ENCODE results near the gene KLHL26.

DNA sequence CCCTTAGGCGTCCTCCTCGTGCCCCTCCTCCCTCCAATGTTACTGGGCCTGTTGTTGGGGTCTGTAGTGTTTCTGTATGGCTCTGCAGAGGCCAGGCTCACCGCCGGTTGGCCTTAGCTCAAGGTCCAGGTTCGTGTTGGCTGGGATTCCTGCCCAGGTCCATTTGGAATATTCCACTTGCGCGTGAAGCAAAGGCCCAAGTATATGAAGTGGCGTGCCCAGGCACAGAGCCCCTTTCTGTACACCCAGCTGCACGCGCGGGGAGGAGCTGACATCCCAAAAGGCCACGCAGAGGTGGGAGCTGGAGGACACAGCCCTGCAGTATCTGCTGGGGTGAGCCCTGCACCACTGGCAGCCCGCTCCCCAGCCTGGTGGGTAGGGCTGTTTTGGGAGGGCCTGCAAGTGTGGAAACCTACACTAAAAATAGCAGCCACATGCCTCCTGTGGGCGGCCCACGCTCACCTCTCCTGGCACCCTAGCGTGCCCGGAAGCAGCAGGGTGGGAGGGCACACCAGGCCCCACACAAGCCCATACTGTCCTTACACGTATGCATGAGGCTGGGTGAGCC lies 76.8 kb downstream of the KLHL26 start:
- TF ChIP-seq, protein P1, sequence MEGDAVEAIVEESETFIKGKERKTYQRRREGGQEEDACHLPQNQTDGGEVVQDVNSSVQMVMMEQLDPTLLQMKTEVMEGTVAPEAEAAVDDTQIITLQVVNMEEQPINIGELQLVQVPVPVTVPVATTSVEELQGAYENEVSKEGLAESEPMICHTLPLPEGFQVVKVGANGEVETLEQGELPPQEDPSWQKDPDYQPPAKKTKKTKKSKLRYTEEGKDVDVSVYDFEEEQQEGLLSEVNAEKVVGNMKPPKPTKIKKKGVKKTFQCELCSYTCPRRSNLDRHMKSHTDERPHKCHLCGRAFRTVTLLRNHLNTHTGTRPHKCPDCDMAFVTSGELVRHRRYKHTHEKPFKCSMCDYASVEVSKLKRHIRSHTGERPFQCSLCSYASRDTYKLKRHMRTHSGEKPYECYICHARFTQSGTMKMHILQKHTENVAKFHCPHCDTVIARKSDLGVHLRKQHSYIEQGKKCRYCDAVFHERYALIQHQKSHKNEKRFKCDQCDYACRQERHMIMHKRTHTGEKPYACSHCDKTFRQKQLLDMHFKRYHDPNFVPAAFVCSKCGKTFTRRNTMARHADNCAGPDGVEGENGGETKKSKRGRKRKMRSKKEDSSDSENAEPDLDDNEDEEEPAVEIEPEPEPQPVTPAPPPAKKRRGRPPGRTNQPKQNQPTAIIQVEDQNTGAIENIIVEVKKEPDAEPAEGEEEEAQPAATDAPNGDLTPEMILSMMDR (IDR thresholded peaks at IDR 0.05): no peak
- no peak for TF ChIP-seq POLR2A (IDR thresholded peaks at IDR 0.05)
